Renal cortical epithelial cell (primary cell): ENCODE results near the gene PPIC. TPM values are rescaled to one million over a fixed set of nuclear protein-coding genes. Genes with fewer than 3 reads are reported as not detected.
A peak's percentile ranks its signal among the peaks of the same experiment; 100 is the strongest.

Experiments used
- DNase-seq: peaks from one replicate; pipeline ENCODE4 v3.0.0-alpha.2; 2011; ENCODE audit warnings: low read depth
- total RNA-seq: library from RNA; depleted of rRNA; stranded (reverse); fragments of >200 nt; gene quantifications from 2 replicates; pipeline ENCODE4 v1.2.3, GENCODE V29; 2014

PPIC gene
- total RNA-seq: 78.0 and 124 TPM in 2 replicates

DNA sequence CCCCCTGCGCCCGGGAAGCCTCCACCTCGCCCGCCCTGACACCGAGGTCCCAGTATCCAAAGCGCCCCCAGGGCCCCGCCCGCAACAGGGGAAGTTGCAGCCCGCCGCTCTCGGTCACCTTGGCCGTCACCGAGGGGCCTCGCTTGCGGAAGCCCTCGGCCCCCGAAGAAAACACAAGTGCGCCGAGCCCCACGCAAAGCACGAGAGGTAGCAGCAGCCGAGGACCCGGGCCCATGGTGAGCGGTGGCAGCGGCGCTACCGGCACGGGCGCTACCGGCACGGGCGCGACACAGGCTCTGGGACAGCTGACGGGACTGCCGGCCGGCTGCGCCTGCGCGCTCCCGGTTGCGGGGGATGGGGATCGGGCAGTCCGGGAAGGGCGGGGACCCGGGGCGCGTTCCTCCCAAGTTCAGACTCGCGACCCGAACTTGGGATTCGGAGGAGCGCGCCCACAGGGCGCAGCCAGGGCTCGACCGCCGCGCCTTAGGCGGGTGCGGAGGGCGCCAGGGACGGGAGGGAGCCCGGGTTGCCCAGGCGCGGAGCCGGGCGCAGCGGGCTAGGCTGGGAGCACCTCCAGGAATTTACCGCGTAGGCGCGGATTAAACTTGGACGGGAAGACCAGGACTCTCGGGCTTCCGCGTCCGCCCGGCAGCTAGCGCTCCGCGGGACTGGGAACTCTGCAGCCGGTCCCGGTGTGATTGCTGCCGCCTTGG, at the start of gene PPIC:
TSS of gene PPIC (minus strand) at position 335 of the 713 bp plus-strand sequence. CDS start at position 235, 100 bp downstream.
- DNase-seq: peak; percentile 55

DNA sequence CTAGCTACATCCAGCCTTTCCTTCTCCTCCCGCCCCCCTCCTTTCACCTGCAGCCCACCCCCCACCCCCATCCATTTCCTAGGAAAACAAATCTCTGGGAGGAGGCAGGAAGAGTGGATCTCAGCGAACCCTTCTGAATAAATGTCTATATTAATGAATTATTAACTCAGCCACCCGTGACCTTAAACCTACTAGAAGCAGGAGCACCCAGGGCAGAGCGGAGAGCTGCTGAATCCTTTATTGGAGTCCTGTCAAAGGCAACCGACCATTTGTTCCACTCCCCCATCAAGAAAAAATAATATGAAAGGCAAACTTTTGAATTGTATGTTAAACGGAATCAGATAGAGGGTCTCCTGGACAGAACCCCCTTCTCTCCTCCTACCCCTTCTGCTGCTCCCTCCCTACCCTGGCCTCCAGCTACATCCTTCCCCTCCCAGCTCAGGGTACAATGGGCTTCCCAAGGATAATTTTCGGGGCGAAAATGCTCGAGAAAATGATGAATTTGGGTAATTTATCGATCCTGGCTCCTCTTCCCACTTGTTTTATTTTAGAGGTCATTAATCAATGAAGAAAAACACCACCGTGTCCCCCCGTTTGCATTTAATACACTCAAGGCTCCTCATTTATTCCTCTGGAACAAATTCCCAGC, 49.2 kb upstream of the PPIC start:
- DNase-seq: no peak

DNA sequence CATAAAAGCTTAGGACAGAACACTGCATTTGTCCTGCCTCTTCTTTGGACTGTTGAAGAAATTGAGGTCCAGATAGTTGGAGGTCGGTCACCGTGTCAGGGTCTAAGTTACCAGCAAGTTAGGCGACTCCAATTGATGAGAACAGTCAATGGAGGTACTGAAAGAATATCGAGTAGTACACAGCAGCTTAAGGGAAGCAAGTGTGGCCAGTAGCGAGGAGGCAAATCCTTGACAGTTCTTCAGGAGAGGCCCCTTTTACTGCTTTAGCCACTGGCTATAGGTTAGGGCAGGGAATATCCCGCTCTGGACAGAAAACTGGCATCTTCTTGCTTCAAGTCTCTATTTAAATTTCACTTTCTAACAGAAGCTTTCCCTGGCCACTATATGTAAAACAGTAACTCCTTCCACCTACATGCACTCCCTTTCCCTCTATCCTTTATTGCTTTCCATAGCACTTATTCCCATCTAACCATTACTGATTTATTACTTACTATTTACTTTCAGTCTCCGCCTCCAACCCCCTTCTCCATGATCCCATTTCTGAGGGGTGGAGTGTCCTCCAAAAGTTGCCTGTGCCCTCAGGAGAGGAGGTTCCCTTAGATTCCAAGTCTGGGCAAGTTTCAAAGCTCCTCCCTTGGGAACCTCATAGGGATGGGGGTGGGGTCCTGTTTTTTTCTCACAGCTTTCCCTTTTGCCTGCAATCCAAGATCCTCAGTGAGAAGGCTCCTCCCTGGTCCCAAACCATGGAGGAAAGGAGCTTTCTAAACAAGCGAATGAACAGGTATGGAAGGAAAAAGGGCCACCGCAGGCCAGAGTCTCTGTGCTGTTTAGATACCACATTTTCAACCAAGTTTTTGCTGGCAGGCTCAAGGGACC, 48.4 kb upstream of the PPIC start:
- no peak for DNase-seq

DNA sequence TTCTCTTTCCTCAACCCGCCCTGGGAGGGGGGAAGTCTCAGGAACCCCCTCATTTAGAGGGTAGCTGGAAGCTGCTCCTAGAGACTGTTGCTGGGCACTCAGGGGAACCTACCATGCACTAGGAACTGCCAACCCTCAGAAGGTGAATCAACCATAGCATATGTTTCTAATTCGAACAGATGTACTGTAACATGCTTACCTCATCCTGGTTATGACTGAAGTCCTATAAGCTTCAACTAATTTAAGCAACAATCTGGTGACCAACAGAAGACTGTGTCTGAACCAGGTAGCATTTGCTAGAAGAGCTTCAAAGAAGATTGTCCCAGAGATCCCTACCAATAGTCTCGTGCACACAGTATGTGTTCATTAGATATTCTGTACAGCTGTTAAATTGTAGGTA, 46.8 kb upstream of the PPIC start:
- DNase-seq: no peak

DNA sequence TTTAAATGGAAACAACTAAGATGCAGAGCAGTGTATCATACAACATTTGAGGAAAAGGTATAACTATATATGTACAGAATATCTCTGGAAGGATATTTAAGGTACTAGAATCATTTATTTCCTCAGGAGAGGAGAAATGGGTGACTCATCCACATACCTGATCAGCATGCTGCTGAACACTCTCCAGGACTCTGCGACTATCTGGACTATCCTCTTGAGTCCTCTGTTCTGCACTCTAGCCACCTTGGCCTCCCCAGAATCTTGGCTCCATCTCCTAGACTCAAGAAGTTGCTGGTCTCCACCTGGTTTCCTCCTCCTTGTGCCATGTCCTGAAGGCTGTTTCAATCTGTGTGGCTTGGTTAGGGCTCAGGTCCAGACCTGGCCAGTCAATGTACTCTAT, 43.7 kb upstream of the PPIC start:
- peak; percentile 13 for DNase-seq

DNA sequence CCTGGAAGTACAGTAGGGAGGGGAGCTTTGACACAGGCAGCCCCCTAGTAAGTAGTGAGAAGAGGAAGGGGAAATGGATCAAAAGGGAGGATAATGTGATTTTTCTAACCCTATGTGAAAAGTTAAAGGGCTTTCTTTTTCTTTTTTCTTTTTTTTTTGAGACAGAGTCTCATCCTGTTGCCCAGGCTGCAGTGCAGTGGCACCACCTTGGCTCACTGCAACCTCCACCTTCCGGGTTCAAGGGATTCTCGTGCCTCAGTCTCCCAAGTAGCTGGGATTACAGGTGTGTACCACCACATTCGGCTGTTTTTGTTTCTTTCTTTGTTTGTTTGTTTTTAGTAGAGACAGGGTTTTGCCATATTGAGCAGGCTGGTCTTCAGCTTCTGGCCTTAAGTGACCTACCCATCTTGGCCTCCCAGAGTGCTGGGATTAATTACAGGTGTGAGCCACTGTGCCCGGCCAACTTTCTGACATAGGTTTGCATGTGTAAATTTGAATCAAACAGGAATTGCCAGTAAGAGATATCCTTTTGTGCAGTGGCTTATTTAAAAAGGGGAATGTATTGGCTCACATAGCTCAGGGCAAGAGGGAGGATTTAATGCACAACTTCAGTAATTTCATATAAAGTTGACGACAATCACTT, 39.1 kb upstream of the PPIC start:
- DNase-seq: no peak

DNA sequence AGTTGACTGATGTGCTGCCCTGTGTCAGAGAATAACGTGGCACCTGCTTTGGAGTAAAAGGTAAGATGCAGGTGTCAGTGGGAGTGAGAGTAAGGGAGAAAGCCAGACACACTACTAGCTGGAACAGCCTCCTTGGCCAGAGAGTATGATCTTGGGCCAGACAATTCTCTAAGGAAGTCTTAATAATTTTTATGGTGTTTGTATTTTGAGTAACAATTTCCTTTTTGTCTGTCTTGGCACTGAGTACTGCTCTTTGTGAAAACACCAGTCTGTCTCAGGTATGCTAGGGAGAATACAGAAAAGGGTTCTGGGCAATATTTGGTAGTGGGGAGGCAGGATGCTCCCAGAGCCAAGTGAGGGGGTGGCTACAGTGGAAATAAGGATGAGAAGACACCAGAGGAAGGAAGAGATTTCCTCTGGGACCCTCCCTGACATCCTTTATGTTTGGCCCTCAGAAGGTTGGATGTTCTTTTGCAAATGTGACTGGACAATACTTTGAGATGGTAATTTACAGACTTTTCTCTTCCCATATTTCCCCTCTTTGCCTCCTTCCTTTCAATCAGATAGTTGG, 31.9 kb upstream of the PPIC start:
- no peak for DNase-seq

DNA sequence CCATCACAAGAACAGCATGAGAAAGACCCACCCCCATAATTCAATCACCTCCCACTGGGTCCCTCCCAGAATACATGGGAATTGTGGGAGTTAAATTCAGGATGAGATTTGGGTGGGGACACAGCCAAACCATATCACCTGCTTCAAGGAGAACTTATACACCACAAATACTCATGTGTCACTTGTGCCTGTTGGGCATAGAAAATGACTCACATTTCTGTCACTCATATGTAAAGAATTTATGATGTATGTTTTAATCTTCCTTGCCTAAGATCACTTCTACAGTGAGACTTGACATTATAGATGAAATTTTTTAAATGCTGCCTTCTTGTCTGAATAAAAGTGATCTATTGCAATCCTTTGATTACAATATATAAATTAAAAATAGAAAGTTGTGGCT, 29.5 kb upstream of the PPIC start:
- DNase-seq: no peak

DNA sequence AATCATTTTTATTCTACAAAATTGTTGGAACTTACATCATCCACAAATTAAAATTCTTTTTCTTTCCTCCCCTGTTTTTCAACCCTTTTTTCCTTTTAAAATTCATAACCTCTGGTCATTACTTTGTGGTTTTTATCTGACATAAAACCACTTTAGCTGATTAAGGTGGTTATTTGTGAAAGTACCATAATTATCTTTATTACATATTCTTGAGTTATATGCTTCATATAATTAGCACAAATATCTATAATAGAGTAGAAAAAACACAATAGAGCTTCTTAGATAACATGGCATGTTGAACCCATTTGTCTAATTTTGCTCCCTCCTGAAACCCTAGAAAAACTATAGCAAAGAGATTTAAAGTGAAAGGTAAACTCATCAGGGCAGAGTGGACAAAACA, 22.9 kb upstream of the PPIC start:
- DNase-seq: no peak

DNA sequence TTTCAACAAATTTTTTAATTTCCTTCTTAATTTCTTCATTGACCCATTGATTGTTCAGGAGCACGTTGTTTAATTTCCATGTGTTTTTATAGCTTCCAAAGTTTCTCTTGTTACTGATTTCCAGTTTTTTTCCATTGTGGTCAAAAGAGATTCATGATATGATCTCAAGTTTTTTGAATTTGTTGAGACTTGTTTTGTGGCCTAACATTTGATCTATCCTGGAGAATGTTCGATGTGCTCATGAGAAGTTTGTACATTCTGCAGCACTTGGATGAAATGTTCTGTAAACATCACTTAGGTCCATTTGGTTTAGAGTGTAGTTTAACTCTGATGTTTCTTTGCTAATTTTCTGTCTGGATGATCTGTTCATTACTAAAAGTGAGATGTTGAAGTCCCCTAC, 14.7 kb upstream of the PPIC start:
- no peak for DNase-seq

DNA sequence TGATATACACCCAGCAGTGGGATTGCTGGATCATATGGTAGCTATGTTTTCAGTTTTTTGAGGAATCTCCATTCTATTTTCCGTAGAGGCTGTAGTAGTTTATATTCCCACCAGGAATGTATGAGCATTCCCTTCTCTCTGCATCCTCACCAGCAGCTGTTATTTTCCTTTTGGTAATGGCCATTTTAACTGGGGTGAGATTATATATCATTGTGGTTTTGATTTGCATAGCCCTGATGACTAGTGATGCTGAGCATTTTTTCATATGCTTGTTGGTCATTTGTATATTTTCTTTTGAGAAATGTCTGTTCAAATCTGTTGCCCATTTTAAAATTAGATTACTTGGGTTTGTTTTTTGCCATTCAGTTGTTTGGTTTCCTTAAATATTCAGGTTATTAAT, 11.2 kb upstream of the PPIC start:
- DNase-seq: no peak

DNA sequence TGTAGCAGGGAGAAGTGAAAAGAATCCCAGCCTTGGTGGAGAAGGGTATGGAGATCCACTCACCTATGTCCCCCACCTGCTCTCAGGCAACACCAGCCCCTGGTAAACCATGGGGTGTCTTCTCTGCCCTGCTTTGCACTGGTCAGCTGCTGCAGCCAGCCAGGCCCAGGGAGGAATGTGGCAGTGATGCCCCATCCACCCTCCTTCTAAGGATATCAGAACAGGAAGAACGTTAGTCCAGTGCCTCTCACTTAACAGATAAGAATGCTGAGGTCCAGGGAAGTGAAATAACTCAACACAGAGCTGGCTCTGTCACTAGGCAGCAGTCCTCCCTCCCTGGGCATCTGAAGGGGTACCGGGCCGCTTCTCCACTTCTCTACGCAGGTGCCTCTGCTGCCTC, 9.7 kb upstream of the PPIC start:
- no peak for DNase-seq

DNA sequence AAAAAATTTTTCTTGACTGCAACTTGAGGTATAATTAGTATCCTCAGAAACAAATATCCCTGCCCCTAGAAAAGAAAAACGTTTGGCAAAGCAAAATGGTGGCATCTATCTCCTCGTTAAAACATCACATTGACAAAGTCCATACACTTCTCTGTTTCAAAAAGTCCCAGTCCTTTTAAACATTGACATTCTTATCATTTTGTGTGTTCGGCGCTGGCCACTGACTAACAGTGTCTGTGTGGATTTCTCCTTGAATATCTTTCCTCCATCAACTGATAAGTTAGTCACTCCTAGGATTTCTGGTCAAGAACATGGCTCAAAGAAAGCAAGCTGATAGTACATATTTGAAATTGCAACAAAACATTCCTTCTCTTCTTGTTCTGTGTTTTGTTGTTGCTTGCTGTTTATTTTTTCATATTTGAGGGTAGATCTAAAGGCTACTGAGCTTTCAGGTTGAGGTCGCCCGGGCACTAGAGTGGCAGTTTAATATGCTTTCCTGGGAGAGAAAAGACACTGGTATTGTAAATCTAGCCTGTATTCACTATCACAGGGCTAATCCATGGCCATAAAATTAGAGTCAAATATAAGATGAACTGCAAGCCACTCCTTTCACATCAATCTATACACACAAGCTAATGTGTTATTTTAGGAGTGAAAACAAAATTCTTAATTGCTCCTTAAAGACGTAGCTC, 8.5 kb upstream of the PPIC start:
- DNase-seq: no peak

DNA sequence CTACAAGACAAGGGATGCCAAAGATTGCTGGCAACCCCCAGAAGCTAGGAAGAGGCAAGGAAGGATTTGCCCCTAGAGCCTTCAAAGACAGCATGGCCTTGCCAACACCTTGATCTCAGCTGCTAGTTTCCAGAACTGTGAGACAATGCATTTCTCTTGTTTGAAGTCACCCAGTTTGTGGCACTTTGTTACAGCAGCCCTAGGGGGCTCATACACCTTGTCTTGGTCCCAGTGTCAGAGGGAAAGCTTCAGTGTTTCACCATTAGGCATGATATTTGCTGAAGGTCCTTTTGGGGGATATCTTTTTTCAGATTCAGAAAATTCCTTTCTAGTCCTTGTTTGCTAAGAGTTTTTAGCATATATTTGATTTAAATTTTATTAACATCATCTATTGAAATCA, 3.1 kb upstream of the PPIC start:
- no peak for DNase-seq

DNA sequence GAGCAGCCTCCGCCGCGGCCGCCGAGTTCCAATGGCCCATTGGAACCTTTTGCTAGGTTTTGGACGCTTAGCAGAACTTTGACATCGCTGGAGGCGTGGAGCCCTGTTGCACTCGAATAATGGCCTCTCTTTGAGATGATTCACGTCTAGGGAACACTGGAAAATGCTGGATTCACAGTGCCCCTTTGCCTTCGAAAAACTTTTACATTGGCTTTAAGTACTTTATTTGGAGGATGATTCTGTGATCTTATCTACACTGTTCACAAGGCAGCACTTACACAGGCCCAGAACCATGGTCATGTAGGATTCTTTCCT, 536 bp upstream of the PPIC start:
- DNase-seq: peak; percentile 38

DNA sequence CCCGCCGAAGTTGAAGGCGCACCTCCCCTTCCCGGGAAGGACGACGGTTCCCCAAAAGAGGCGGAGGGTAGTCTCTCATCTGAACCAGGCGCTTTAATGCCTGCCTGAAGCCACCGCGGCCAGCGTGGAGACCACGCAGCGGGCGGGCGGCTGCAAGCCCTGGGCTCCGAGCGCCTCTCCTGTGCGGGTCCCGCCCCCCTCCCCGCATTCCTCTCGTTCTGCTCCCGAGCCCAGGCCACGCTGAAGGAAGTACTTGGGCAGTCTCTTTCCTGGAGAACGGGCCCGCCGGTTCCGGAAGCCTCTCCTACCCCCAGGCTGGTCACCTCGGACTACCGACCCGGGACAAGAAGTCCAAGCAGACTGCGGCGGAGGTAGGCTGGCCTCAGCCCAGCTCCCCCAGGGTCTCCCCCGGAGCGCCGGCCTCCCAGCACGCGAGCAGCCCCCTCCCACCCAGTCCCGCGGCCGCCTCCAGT, 571 bp downstream of the PPIC start:
- peak; percentile 28 for DNase-seq

DNA sequence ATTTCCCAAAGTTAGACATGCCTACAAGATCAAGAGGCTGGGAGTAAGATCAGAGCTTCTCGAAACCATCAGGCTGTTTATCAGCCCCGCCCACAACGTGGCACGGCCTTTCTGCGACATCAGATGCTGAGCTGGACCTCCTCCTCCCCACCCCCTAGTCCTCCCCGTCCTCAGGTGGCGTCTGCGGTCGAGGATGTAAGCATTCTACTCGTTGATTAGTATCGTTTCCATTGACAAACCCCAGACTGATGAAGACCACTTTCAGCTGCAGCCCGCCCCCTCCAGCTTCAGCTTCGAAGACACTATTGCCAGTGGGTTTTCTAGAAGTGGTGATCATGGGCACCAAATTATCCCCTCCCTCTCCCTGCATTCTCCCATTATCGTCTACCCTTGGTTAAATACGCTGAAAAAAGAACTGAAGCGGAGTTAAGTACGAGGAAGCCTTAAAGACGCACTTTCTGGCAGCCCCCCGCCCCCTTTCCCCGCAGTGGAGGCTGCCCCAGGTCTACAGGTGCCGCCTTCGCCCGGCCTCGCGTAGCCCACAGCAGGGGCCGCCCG, 1.1 kb downstream of the PPIC start:
- peak; percentile 28 for DNase-seq

DNA sequence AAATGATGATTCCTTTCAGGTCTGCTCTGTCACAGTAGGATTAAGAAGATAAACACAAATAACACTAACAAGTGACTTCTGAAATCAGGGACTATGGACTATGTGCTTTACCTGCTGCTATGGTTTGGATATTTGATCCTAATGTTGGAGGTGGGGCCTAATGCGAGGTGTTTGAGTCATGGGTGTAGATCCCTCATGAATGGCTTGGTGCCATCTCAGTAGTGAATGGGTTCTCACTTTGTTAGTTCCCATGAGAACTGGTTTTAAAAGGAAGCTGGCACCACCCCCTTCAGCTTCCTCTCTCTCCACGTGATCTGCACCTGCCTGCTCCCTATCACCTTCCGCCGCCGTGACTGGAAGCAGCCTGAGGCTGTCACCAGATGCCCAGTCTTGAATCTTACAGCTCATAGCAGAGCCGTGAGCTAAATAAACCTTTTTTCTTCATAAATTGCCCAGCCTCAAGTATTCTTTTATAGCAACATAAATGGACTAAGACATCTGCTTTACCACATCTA, 3.3 kb downstream of the PPIC start:
- no peak for DNase-seq

DNA sequence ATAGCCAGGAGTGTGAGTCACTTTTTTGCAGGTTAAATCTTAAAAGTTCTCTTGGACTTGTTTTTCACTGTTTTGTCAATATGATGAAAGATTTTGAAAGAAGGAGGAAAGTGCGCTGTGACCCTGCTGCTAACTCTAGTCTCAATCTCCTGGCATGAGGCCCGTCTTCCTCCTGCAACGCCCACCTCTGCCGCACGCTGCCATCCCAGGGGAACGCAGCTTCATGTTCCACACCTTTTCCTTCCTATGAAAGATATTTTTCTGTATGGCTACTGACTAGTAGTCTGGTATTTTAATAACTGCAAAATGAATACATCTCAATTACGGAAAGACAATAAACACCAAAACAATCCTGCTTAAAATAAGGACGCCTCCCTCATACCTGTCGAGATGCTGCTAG, 8.3 kb downstream of the PPIC start:
- DNase-seq: no peak

DNA sequence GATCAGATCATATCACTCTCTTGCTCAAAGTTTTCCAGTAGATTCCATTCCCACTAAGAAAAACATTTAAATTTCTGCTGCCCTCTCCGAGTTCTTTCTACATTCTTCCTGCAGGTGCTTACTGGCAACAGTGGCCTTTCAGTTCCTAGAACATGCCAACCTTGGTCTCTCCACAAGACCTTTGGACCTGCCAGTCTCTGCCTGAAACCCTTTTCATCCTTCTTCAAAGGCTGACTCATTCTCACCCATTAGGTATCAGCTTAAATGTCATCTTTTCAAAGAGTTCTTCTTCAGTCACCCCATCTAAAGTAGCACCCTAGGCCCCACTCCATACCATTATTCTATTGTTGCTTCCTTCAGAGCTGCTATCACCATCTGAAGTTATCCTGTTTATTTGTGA, 21.8 kb downstream of the PPIC start:
- no peak for DNase-seq

DNA sequence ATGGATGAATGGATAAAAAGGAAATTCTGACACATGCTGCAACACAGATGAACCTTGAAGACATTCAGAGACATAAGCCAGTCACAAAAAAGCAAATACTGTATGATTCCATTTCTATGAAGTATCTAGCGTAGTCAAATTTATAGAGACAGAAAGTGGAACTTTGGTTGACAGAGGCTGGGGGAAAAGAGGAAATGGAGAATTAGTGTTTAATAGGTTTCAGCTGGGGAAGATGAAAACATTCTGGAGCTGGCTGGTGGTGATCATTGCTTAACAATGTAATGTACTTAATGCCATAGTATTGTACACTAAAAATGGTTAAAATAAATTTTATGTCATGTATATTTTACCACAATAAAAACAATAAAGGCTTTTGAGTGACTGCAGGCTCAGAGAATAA, 24.2 kb downstream of the PPIC start:
- no peak for DNase-seq
